Measurements from ENCODE around the gene RABGAP1.

RABGAP1 gene

GRCh38 chr9:123063896-123064295, 123.1 kb downstream of the RABGAP1 start:
- ChIA-PET POLR2A (no interaction called here), CTCF (interaction anchor here (0.8 kb wide), 1 partner anchor 714 kb away, joined by 3 read pairs; no protein-coding TSS in a partner anchor)
- Histone ChIP-seq H3K9me3 (ENCODE audit: control insufficient read depth, insufficient read depth, low read depth, low read length) (no peaks in the 10 kb centered on the region), H3K4me3 (ENCODE audit: low read depth, low read length) (no peak overlapping the region), H3K4me1 (ENCODE audit: control insufficient read depth, insufficient read depth, low read length) (no peaks in the 10 kb centered on the region), H3K36me3 (ENCODE audit: control insufficient read depth in 2 of 2, insufficient read depth in 1 of 2, low read length in 2 of 2) (peaks cover 6 to 44% of the 10 kb centered on the region in 2 experiments), H3K27ac (ENCODE audit: extremely low read depth, low read depth, low read length) (no peak overlapping the region)
- no peak for TF ChIP-seq ZNF585B (tag by site-specific recombination; IDR thresholded peaks at IDR 0.05)
- no peak for TF ChIP-seq ZNF335 (tag by site-specific recombination; conservative IDR thresholded peaks at IDR 0.05)
- no peak for TF ChIP-seq REPIN1 (tag by site-specific recombination; IDR thresholded peaks at IDR 0.05; ENCODE audit: low read depth)
- no peak for TF ChIP-seq ZNF560 (tag by site-specific recombination; IDR thresholded peaks at IDR 0.05; ENCODE audit: borderline replicate concordance)
- peak; percentile 63; the same call in 1 of the 2 replicates for TF ChIP-seq ZNF596 (tag by site-specific recombination; IDR thresholded peaks at IDR 0.05)
- TF ChIP-seq SP2 (tag by site-specific recombination; IDR thresholded peaks at IDR 0.05) = no peak
- TF ChIP-seq ZNF654 (tag by site-specific recombination; IDR thresholded peaks at IDR 0.05; ENCODE audit: low read depth) = no peak
- TF ChIP-seq ZNF214 (tag by site-specific recombination; IDR thresholded peaks at IDR 0.05; ENCODE audit: borderline replicate concordance) = no peak
- TF ChIP-seq PBX3 (CRISPR knock-in tag; IDR thresholded peaks at IDR 0.05) = no peak
- no peak for TF ChIP-seq SALL2 (tag by site-specific recombination; IDR thresholded peaks at IDR 0.05; ENCODE audit: borderline replicate concordance)
- peak; percentile 98 for TF ChIP-seq PRDM1 (tag by site-specific recombination; IDR thresholded peaks at IDR 0.05)
- TF ChIP-seq ZNF416 (tag by site-specific recombination; IDR thresholded peaks at IDR 0.05) = no peak
- TF ChIP-seq ZNF175 (tag by site-specific recombination; IDR thresholded peaks at IDR 0.05) = no peak

- H3K36me3 ChIP-seq (ENCODE audit: control insufficient read depth in 2 of 2, insufficient read depth in 1 of 2, low read length in 2 of 2) = peaks cover 6 to 46% of the 10 kb centered on the region in 2 experiments
- no peaks in the 10 kb centered on the region for H3K9me3 ChIP-seq (ENCODE audit: control insufficient read depth, insufficient read depth, low read depth, low read length)
- CTCF ChIA-PET = no interaction called here
- no peak overlapping the region for H3K27ac ChIP-seq (ENCODE audit: extremely low read depth, low read depth, low read length)
- H3K4me3 ChIP-seq (ENCODE audit: low read depth, low read length) = no peak overlapping the region
- POLR2A ChIA-PET = no interaction called here
- no peaks in the 10 kb centered on the region for H3K4me1 ChIP-seq (ENCODE audit: control insufficient read depth, insufficient read depth, low read length)
- TF ChIP-seq ZBTB21 (tag by site-specific recombination; IDR thresholded peaks at IDR 0.05) (no peak), ZNF248 (tag by site-specific recombination; IDR thresholded peaks at IDR 0.05) (no peak), ZNF549 (tag by site-specific recombination; IDR thresholded peaks at IDR 0.05) (no peak), ZNF518A (tag by site-specific recombination; conservative IDR thresholded peaks at IDR 0.05; ENCODE audit: low read depth) (no peak), GLI4 (tag by site-specific recombination; IDR thresholded peaks at IDR 0.05) (no peak), ZSCAN18 (tag by site-specific recombination; IDR thresholded peaks at IDR 0.05) (no peak), ZNF354C (tag by site-specific recombination; IDR thresholded peaks at IDR 0.05; ENCODE audit: borderline replicate concordance, low read depth) (no peak), ELK4 (IDR thresholded peaks at IDR 0.05; ENCODE audit: borderline replicate concordance, low read depth, low read length) (no peak), ZFHX2 (tag by site-specific recombination; conservative IDR thresholded peaks at IDR 0.05) (no peak), ZNF132 (tag by site-specific recombination; IDR thresholded peaks at IDR 0.05; ENCODE audit: borderline replicate concordance) (no peak), SP7 (tag by site-specific recombination; IDR thresholded peaks at IDR 0.05) (no peak), TCF7L2 (IDR thresholded peaks at IDR 0.05; ENCODE audit: borderline replicate concordance, low read depth, low read length) (no peak), ZNF48 (tag by site-specific recombination; IDR thresholded peaks at IDR 0.05) (no peak)
These were observed 123.9 kb downstream of the RABGAP1 start for GRCh38 chr9:123064716-123065115.

Measured in HEK293 (cell line).